HG03558 (cell line): ENCODE data around the gene MIA.
"Not testable (repeated sequence)": the region's sequence is repeated elsewhere in the genome, so short reads cannot be mapped to it uniquely, and the experiment has no call there.

Experiments
- ATAC-seq: cut with Tn5 transposase; IDR thresholded peaks from one replicate; pipeline ENCODE4 v1.9.1; 2021; ENCODE audit warnings: moderate number of reproducible peaks; ENCODE audit not compliant: unreplicated experiment; ENCODE audit errors: extremely low read depth

MIA gene

GRCh38 chr19:40801426-40802299 is 26.3 kb downstream of the MIA start:
- no peak for ATAC-seq

GRCh38 chr19:40802300-40803169 is 27.2 kb downstream of the MIA start:
- ATAC-seq: no peak

DNA sequence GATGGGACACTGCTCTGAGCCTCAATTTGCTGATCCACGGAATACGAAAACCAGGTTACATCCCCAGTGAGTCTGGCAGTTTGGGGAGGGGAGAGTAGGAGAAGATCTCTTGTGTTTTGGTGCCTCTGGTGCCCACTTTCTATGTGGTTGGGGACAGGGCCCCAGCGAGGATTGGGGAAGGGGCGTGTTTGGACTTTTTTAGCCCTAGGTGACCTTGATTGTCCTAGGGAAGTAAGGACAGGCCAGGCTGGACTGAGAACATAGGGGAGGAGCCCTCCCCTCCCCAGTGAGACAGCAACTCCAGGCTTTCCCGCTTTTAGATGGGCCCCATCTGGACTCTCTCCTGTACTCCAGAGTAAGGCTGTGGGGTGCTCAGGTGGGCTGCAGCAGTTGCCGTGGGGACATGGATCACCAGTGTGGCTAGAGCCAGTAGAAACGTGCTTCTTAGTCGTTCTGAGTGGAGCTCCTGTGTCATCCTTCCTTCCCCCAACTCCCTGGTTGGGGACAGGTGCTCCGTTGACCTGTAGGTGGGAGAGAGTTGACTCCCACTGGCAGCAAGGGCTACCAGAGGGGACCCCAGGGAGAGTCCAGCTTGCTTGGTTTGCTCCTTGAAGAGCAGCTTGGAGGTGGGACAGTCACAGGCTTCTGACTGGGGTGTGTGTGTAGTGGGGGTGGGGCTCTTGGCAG is 28.0 kb downstream of the MIA start:
- no peak for ATAC-seq

- ATAC-seq: no peak
Observed at GRCh38 chr19:40803857-40804782, 28.8 kb downstream of the MIA start.

GRCh38 chr19:40804783-40805242 is 29.5 kb downstream of the MIA start:
- ATAC-seq: no peak

DNA sequence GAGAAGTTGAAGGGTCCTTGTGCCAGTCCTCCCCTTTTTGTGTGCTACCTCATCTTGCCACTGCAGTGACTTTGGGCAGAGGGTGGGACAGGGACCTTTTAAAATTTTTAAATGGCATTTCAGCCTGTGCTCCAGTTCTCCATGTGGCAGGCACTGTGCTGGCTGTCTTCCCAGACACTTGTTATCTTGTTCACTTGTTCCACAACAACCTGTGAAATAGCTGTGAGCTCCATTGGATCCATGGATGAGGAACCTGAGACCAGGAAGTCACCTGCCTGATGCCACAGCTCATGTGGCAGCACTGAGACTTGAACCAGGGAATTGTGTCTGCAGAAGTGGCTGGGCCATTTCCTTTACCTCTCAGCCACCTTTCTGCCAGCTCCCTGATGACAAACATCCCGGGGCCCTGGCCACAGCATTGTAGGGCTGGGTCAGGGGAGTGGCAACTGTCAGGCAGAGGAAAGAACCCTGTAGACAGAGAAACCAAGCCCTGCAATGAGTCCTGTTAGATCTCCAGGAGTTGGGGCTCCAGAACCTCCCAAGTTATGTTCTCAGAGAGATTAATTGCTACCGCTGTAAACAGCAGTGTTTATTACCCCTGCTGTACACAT is 30.0 kb downstream of the MIA start:
- no peak for ATAC-seq

GRCh38 chr19:40806423-40807146 is 31.3 kb downstream of the MIA start:
- no peak for ATAC-seq

GRCh38 chr19:40807147-40808020 is 32.1 kb downstream of the MIA start:
- no peak for ATAC-seq

DNA sequence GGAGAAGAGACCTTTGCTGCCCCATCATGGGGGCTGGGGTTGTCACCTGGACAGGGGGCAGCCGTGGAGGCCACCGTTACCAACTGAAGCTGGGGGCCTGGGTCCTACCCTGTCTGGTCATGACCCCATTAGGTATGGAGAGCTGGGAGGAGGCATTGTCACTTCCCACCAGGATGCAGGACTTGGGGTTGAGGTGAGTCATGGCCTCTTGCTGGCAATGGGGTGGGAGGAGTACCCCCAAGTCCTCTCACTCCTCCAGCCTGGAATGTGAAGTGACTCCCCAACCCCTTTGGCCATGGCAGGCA is 32.7 kb downstream of the MIA start:
- no peak for ATAC-seq

- ATAC-seq: no peak
Observed at GRCh38 chr19:40808497-40808896, 33.2 kb downstream of the MIA start.

- no peak for ATAC-seq
Observed at GRCh38 chr19:40809358-40810086, 34.2 kb downstream of the MIA start.

GRCh38 chr19:40810160-40810559 is 34.8 kb downstream of the MIA start:
- ATAC-seq: no peak

DNA sequence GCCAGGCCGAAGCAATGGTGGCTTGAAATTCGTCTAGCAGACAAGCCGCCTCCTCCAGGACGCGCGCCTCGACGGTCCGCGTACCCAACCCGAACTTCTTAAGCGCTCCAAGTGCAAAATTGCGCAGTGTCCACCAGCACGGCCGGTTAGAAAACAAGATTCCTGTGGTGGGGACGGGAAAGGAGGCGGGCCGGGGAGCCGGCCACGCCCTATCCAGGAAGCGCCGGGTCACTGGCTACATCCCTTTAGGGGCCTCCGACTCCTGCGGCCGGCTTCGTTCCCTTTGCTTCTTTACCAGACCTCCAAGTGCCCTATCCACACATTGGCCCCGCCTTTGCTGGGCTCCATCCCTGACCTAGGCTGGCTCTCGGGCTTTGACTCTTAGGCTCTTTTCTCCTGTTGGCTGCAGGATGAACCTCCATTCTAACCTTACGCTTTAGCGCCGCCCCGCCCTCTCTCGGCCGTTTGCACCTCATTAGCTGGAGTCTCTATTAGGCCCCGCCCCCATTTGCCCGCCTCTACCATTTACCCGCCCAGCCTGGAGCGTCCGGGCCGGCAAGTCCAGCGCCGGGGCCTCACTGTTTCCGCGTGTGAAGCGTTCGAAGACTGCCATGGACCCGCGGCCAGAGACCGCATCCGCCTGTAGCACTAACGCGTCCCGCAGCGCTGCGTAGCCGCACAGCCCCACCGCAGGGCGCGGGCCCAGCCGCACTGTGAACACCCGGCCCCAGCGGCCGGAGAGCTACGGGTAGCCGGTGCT is 35.5 kb downstream of the MIA start:
- not testable (repeated sequence) for ATAC-seq

GRCh38 chr19:40811478-40812341 is 36.4 kb downstream of the MIA start:
- no peak for ATAC-seq

- ATAC-seq: not testable (repeated sequence)
Observed at GRCh38 chr19:40812571-40812970, 37.2 kb downstream of the MIA start.
